Stimulated activated CD8-positive, alpha-beta memory T cell treated with anti-CD3 and anti-CD28 coated beads, Interleukin-15, amount 100 ng/mL, for 48 hours (primary cell): ENCODE measurements around the gene ARL3.
"Not testable (repeated sequence)": the region's sequence is repeated elsewhere in the genome, so short reads cannot be mapped to it uniquely, and the experiment has no call there.

Experiments
- DNase-seq, 2 donors: peaks; one replicate each; pipeline ENCODE4 v3.0.0-alpha.2; 2020; ENCODE audit warnings: low read depth in 2 of 2

ARL3 gene

GRCh38 chr10:102738692-102739121, 24.5 kb upstream of the ARL3 start:
- DNase-seq = no peak

DNA sequence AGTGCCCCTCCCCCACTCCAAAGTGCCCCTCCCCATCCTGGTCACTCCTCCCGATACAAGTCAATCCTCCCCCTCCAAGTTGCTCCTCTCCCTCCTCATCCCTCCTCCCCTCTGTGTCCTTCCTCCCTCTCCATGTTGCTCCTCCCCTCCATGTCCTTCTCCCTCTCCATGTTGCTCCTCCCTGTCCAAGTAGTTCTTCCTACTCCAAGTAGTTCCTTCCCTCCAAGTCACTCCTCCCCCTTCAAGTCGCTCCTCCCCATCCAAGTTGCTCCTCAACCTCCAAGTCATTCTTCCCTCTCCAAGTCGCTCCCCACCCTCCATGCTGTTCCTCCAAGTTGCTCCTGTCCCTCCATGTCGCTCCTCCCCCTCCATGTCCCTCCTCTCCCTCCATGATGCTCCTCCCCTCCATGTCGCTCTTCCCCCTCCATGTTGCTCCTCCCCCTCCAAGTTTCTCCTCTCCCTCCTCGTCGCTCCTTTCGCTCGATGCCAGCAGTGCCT, 20.9 kb upstream of the ARL3 start:
- no peak for DNase-seq

DNA sequence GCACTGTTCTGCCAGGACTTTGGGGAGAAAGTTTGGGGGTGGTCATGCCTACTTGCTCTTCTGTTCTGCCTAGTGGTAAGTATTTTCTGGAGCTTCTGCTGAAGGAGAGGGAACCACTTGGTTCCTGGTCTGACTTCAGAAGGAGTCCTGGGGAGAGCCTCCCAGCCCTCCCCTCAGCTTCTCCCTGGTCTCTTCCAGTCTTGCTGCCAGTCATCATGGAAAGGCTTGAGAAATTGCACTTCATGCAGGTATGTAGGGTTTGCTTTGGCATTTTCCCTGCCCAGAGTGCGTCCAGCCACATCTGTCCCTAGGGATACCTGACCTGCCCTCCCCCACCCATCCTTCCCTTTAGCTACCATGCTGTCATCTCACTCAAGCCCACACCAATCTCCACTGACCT, 18.5 kb upstream of the ARL3 start:
- no peak for DNase-seq

GRCh38 chr10:102731222-102731800, 17.1 kb upstream of the ARL3 start:
- DNase-seq = no peak

DNA sequence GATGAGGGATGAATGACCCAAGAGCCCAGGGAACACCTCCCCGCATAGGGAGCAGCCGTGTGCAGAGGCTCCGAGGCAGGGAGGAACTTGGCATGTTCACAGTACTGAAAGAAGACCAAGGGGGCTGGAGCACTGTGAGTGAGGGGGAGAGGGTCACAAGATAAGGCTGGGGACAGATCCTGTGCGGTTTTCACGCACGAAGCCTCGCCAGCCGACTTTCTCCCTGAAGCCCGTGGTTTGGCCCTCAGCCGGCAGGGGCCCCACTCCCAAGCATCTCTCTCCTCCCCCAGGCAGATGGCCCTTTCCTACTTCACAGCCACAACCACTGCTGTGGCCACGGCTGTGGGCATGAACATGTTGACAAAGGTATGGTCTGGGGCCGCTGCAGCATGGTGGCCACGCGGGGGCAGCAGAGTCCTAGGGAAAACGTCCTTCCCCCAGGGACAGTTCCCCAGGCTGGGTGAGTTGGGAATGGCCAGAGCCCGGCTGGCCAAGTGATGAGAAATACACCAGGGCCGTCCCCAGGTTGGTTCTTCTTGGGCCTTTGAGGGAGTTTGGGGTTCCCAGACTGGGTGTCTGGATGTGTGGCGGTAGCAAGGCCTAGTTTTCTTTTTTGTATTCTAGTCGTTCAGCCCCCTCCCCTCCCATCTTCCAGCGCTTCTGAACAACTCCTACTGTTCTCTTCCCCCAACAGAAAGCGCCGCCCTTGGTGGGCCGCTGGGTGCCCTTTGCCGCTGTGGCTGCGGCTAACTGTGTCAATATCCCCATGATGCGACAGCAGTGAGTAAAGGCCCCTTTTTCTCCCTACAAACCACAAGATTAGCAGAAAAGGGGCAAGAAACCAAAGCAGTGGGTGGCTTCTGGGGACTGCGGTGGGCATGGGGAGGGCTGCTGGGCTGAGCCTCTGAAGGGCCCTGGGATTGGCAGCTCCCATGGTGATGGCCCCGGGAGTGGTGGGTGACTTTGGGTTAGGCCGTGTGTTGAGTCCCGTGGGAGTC, 15.1 kb upstream of the ARL3 start:
- peak; percentile 32 to 45 for DNase-seq

- DNase-seq = no peak
Measured at GRCh38 chr10:102727037-102727818, 13.0 kb upstream of the ARL3 start.

DNA sequence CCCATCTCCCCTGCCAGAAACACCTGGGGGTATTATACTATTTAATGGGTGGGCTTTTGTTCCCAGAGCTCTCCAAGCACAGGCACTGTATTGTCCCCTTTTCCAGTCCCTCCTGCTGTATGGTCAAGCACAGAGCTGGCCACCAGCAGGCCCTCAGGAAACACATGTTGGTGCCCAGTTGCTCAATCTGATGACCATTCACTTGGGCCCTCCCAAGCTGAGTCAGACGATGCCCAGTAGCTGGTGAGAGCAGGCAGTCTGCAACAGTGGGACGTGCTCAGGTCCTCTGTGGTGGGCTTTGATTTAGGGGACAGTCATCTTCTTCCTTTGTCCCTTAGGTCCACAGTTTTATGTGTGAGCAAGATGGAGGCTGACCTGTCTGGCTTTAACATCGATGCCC, 12.1 kb upstream of the ARL3 start:
- no peak for DNase-seq

DNA sequence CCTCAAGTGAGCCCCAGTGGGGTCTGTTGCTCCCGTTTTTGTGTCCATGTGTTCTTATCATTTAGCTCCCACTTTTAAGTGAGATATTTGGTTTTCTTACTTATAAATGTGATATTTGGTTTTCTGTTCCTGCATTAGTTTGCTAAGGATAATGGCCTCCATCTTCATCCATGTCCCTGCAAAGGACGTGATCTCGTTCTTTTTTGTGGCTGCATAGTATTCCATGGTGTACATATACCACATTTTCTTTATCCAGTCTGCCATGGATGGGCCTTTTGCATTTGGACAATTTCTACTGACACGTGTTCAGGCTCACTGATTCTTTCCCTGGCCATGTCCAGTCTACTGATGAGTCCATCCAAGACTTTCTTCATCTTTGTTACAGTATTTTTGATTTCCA, 9.8 kb upstream of the ARL3 start:
- DNase-seq = no peak

DNA sequence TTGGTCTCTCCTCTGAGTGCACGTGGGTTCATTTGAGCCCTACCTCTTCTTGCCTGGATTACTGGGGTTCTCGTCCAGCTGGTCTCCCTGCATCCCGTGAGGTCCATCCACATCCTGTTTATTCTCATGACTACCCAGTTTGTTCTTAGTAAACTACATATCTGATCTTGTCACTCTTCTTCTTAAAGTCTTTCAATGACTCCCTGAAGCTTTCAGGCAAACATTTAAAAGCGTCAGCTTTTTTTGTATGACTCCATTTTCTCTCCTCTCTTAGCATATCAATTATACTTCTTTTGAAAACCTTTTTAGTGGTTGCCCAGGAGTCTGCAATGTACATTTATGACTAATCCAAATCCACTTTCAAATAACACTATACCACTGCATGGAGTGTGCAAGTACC, 7.8 kb upstream of the ARL3 start:
- DNase-seq = no peak

- no peak for DNase-seq
Measured at GRCh38 chr10:102720775-102721301, 6.6 kb upstream of the ARL3 start.

- no peak for DNase-seq
Measured at GRCh38 chr10:102720337-102720736, 6.1 kb upstream of the ARL3 start.

GRCh38 chr10:102718220-102718619, 4.0 kb upstream of the ARL3 start:
- DNase-seq = no peak

- DNase-seq = not testable (repeated sequence)
Measured at GRCh38 chr10:102716900-102717565, 2.8 kb upstream of the ARL3 start.

DNA sequence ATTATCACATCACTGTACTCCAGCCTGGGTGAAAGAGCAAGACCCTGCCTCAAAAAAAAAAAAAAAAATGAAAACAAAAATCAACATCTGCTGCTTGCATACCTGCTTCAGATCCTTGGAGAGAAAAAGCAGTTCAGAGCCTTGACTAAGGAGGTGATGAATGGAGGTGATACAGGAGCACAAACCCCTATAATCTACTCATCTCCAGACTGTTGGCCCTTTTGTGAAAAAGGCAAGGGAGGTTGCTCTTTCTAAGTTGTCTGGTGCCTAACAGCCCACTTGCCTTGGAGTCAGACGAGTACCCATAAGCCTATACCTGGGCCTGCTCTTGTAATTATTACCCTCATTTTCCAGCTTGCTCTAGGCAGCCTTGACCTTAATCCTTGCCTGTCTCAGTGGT, 1.7 kb upstream of the ARL3 start:
- DNase-seq = no peak

GRCh38 chr10:102714621-102715455, 641 bp upstream of the ARL3 start, which contains the start of gene SFXN2:
Gene SFXN2 (plus strand): TSS chr10:102714636. CDS start chr10:102726637, 12,001 bp downstream.
- DNase-seq = peak; percentile 28 to 36

GRCh38 chr10:102713539-102713813, 721 bp downstream of the ARL3 start:
- no peak for DNase-seq

GRCh38 chr10:102712843-102713538, 1.2 kb downstream of the ARL3 start:
- no peak for DNase-seq

GRCh38 chr10:102712089-102712488, 2.1 kb downstream of the ARL3 start:
- DNase-seq = no peak

DNA sequence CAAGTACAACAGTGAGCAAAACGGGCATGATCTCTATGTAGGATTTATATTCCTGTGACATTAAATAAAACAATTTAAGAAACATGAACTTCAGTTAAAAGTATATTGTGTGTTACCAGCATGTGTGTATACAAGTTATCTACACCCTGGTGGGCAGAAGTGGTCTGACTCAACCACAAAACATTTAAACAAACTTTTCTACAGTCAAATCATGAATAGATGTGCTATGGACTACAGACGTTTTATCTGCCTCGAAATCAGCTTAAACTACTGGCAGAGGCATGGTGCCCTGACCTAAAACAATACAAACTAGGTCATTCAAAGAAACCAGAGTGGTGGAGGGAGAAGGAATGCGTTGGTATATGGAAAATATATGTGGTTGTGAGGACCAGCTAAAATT, 3.6 kb downstream of the ARL3 start:
- no peak for DNase-seq

- no peak for DNase-seq
Measured at GRCh38 chr10:102705531-102705930, 8.7 kb downstream of the ARL3 start.
